NAMALWA (cell line): ENCODE data around the gene TRPV6.

Experiments
- DNase-seq: peaks from one replicate; pipeline ENCODE4 v3.0.0-alpha.2; 2015; ENCODE audit warnings: low spot score

TRPV6 gene

DNA sequence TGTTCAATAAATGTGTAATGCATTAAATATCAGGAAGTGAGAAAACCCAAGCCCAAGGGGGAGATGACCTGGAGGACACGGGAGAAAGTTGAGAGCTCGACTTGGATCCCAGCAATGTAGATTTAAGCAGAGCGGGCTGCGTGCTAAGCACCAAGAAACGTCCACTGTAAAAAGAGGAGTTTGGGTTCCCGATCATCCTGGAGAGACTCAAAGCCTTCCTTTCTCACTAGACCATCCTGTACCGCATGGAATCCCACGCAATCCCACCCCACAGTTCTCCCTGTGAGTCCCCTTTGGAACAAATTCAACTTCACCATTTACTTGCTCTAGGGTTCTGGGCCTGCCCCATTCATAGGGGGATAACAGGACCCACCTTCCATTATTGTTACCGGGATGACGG, 2.4 kb downstream of the TRPV6 start:
- no peak for DNase-seq

DNA sequence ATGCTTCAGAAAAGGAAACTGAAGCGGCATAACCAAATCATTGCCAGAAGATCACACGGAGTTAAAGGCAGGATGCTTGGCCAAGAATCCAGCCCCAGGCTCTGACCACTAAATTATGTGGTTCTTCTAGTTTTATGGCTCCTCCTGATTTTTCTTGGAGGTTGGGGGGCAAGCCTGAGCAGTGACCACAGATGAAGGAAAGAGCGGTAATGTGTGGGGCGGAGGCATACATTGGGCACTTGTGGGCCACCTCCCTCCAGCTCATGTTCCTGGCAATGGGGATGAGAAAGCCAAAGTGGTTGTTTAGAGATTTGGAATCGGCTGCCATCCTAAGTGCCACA, 3.2 kb downstream of the TRPV6 start:
- DNase-seq, result no peak

DNA sequence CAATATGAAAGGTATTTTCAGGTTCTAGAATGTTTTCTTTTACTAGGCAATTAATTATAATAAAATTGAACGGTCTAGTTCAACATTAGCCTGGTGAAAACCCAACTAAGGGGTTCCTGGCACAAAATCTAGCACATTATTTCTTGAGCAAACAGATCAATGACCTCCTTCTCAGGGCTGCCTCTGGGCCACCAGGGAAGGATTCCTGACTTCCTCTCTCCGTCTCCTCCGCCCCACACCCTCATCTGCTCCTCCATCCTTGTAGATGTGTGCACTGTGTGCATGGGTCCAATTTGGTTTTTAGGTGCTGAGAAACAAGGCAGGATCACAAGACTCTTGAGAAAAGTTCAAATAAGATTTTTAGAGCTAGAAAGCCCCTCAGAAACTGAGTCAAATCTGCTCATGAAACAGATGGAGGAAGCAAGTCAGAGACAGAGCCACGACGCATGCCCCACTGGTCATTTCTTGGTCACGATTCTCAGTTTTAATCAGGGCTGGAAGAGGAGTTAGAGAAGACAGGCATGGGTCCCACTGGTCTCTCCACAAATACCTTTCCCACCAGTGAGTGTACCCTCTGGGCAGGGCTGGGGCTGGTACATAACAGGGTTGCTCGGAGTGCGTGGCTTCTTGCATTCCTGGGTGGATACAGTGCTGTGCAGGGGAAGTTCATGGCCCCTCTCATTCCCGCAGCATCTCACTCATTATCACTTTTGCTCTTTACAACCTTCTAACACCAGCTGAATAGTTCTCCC, 3.8 kb downstream of the TRPV6 start:
- DNase-seq, result no peak

DNA sequence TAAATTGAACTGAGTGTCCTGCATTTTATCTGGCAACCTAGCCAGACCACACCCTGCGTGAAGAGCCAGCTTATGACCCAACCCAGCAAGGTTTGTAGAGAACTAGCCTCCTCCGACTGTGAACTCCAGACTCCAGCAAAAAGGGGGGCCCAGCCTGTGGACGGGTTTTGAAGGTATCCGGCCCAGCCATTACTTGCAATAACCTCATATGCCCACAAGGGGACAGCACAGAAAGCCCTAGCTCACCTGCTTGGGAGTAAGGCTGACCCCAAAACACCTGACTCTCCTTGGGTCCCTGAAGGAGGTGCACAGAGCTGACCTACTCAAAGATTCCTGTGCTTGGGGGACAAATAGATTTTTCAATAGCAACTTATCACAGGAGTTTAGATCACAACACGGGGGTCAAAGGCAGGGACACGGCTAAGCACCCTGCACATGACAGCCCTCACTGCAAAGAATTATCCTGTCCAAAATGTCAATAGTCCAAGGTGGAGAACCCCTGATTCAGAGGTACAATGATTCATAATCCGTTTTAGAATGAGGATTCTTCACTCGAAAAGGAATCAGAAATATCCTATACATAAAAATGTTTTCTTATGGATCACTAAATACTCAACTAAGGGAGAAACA, 4.6 kb downstream of the TRPV6 start:
- peak; percentile 78 for DNase-seq

DNA sequence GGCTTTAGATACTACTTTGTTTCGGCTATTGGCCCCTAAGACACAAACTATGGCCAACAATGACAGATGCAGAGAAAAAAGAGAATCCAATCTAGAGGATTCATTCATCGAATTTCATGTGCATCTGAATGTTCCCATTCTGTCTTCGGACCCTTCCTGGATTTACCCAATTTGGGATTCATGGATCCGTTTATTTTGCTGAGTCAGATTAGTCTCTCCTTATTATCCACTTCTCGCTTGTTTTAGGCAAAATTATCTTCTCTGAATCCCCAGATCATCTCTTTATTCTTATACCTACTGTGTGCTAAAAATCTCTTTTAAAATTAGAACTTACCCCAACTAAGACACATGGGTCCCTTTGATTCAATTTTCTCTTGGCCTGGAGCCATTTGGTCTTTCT, 6.5 kb downstream of the TRPV6 start:
- no peak for DNase-seq

DNA sequence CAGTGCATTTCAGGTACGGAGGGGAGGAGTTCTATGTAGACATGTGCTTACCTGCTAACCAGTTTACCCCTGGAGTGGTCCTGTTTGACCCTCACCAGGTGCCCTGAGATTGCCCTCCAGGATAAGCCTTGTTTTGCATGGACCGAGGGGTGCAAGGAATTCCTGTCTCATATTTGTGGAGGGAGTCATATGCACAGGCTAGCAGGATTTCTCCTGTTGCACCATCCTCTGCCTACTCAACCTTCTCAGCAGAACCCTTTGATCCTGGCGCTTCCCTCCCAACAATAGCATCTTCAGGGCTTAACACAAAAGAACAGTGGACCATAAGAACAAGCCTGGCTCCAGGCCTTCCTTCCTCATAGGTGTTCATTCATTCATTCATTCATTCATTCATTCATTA, 7.2 kb downstream of the TRPV6 start:
- no peak for DNase-seq

DNA sequence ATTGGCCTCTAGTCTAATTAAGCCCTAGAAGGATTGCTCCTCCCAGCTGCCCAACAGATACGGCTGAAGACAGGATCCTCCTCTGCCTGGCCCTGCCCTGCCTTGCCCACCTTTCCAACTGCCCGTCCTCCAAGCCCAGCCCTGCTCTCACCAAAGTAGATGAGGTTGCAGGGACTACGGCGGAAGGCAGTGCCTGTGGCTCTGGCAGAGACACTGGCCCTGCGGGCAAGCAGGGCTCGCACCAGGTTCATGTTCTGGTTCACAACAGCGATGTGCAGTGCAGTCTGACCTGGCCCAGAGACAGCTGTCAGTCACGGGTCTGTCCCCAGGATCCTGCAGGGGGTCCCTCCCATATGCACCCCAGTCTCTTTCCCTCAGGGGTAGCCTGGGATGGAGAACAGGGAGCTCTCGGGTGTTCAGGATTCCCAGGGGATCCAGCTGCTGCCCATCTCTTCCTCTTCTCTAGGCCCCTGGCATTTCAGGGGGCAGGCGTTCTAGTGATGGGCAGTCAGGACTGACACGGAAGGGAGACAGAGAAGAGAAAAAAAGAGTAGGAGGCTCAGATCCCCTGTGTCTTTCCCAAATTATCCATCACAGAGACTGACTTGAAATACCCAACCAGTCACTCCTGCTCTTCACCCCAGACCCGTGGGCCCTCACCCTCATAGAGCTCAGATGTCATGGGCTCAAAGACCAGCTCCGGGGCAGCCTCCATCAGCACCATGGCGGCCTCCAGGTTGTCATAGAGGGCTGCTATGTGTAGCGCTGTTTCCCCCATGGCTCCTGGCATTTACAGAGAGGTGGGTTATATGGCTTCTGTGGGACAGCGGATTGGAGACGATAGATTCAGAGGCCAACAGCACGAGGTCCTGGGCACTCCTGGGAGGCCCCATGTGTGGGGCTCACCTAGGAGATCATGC, 8.3 kb downstream of the TRPV6 start:
- no peak for DNase-seq

DNA sequence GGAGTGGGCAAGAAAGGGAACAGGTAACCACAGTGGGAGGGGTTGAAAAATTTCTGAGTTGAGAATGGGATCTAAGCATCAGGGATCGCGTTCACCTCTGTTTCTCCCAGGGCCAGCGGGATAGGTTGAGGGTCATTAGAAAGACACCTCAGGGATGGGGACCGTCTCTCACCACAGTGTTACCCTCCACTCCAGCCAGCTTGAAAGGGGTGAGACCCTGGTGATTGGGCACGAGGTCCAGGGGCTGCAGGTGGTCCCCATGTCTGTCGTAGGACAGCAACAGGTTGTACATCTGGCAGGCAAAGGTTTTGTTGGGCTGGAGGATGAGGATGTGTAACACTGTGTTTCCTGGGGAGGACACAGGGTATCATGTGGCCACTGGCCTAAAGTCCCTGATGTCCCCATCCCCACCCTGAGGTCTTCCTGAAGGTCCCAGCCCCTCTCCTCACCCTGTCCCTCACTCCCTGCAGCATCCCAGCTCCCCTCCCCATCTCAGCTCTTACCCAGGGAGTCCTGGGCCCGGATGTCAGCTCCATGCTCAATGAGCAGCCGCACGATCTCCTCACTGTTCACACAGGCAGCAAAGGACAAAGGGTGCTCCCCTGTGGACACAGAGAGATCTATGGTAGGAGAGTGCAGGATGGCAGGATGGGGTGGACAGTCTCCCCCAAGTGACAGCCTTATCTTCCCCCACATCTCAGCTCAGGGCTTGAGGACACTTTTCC, 9.1 kb downstream of the TRPV6 start:
- DNase-seq, result no peak

DNA sequence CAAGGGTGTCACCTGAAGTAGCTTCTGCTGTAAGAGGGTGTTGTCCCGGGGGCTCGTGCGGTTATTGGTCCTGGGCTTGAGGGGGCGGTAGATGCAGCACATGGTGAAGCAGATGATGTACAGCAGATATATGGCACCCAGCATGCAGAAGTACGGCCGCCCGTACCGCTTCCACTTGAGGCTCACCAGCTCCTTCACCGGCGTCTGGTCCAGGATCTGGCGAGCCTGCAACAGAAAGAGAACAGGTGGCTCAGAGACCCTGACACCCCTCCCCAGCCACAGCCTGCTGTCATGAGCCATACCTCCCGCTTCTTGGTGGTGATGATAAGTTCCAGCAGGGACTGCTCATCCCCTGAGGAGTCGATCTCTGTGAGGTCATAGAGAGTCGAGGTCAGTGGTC, 10.1 kb downstream of the TRPV6 start:
- no peak for DNase-seq

DNA sequence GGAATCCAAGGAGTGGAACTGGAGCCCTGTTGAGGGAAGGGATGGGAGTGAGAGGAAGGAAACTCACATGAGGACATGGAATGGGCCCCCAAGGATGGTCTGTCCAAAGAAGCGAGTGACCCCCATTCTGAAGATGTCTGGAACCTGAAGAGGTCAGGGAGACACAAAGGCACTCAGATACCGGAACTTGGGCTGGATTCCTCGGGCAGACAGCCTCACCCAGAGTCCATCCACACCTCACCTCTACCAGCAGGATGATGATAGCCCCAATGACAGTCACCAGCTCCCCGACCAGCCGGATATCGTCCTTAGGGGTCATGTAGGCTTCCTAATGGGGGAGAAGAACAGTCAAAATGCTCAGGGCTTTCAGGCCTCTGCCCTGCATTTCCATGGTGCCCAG, 10.7 kb downstream of the TRPV6 start:
- DNase-seq, result no peak

DNA sequence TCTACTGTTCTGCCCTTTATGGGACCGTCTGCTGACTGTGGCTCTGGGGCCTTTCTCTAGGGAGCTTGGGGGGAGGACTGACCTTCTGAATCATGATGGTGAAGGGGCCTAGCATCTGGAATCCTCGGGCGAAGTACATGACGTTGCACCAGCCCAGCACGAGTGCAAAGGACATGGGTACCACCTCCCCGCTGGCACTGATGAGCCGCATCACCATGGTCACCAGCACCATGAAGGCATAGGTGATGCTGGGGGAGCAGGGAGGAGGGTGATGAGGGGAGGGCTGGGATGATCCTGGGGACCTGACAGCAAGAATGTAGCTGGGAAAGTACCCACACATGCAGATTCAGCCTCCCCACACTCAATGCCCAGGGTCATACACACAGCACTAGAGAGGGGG, 11.1 kb downstream of the TRPV6 start:
- DNase-seq, result no peak

DNA sequence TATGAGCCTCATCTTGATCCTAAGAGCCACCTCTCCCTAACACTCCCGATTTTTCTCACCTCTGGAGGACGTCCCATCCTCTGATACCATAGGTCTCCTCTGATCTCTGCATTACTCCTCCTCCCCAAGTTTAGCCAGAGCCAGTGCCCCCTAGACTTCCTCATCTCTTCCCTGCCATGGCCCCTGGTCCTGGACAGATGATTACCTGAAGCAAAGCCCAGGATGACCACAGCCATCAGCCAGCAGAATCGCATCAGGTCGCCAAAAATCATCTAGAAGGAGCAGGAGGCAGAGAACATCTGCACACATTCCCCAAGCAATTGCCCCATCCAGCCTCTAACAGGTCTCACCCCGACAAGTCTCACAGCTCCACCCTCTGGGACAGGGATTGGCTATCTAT, 11.7 kb downstream of the TRPV6 start:
- no peak for DNase-seq

DNA sequence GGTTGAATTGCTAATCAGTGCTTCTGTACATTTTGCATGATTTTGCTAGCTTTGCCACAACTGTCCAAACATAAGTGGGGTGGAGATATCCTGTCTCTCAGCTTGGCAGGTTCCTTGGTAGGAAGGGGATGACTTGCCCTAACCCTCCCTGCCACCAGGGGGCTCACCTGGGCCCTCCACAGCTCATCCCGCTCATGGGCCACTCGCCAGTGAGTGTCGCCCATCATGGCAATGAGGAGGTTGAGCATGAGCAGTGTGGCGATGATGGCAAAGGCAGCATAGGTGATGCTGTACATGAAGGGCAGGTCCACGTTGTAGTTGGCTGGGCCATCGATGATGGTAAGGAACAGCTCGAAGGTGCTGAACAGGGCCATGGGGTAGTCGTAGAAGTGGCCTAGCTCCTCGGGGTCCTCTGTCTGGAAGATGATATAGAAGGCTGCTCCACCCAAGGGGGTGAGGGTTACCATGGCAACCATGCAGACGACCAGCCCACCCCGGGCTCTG, 12.2 kb downstream of the TRPV6 start:
- DNase-seq, result peak; percentile 73

DNA sequence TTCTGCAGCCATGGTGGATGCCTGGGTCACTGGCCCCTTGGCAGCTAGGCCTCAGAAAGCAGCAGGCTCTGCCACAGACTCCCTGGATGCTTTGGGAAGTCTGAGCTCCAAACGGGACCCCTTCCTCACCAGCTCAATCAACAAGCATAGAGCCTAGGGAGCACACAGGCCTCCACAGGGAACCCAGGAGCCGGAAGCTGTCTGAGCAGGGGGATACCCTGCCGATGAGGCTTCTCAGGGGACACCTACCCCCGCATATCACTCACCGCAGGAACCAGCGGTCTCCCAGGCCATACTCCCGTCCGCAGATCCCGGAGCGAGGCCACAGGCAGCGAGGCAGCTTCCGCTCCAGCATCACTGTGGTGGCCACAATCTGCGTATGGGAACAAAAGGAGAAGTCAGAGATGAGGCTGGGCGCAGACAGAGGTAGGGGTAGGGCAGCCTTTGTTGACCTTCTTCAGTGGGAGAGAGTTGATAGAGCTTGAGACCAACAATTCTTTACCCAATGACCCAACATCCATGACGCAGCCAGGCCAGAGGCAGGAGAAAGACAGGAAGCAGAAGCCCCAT, 13.4 kb downstream of the TRPV6 start:
- no peak for DNase-seq

DNA sequence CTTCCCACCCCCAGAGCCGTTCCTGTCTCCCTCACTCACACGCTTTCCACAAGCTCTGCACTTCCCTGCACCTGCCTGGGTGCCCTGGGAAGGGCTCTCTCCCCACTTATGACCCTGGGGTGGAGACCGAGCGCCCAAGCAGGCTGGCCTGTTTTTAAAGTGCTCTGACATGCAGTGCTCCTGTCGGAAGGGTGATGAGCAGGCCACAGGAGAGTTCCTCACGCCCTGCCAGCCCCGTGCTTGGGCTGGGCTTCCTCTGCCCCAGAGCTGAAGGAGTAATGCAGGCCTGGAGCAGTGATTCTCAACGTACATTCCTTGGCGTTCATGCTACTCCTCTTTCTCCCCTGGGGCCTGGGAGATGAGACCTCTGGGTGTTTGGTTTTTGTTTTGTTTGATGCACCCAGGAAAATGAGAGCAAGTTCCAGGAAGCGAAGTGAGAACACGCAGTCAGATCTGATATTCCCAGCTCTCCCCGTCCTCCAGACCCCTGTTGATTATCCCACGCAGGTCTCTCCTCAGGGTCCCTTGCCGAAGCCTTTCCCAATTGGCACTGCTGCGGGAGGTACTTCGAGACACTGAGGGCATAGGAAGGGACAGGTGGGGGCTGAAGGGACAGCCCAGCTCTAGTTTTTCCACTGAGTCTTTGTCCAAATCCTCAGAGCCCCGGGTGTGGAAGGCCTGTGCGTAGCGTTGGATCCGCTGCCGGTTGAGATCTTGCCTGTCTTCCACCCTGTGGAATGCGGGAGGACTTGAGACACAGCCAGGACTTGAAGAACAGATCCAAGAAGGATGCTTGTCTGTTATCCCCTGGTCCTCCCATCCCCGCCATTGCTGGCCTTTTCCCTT, 14.1 kb downstream of the TRPV6 start:
- no peak for DNase-seq

DNA sequence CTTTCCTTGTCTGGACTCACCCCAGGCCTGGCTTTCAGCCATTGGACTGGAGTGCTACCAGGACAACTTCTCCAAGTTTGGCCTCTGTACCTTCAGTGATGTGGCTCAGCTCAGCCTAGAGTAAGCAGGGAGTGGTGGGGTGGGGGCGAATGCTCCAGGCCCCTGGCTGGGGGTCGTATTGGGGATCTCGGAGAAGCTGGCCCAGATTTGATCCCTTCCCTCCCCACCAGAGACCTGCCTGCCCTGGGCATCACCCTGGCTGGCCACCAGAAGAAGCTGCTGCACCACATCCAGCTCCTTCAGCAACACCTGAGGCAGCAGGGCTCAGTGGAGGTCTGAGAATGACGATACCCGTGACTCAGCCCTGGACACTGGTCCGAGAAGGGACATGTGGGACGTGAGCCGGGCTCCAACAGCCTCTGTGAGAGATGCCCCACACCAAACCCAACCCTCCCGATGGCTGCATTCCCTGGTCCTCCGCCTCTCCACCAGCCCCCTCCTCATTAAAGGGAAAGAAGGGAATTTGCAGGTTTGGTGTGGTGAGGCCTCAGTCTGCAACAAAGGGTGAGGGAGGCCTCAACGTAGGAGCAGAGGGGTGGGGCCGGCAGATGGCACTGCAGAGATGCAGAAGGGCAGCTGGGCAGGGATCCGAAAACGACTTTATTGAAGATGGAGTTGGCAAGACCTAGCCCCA, 14.8 kb downstream of the TRPV6 start:
- DNase-seq, result no peak

DNA sequence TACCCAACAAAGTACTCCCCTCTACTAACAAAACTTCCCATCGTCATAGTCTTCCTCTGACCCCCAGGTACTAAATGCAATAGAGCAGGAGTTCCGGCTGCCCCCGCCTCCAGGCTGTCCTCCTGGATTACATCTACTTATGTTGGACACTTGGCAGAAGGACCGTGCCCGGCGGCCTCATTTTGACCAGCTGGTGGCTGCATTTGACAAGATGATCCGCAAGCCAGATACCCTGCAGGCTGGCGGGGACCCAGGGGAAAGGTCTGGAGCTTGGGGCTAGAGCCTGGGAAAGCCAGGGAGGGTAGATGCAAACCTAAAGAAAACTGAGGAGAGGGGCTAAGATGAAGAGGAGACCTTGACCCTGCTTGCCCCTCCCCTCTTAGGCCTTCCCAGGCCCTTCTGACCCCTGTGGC, 15.4 kb downstream of the TRPV6 start:
- no peak for DNase-seq

DNA sequence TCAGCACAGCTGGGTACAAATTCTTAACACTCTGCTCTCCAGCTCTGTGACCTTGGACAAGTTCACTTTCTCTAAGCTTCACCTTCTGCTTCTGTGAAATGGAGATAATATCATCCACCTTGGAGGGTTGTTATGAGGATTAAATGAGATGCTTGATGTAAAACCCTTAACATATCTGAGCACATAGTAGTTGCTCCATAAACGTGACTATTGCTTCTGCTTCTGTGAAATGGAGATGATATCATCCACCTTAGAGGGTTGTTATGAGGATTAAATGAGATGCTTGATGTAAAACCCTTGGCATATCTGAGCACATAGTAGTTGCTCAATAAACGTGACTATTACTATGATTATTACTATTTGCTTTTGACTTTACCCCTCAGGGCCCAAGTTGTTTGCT, 16.1 kb downstream of the TRPV6 start:
- no peak for DNase-seq

DNA sequence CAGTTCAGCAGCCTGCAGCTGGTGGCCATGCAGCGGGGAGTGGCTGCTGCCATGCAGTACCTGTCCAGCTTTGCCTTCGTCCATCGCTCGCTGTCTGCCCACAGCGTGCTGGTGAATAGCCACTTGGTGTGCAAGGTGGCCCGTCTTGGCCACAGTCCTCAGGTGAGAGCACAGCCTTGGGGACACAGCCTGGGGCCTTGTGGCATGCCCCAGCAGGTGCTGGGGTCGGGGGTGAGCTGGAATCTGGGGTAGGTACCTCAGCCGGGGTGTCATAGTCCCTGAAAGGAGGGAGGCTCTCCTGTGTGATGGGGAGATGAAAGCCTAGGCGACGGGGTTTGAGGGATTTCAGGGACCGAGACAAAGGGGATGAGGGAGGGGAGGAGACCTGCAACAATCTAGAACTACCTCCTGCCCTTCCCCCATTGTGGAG, 16.5 kb downstream of the TRPV6 start:
- no peak for DNase-seq
